ENCODE measurements around the gene SMIM44.
"Not testable (repeated sequence)": the region's sequence is repeated elsewhere in the genome, so short reads cannot be mapped to it uniquely, and the experiment has no call there.

Gene SMIM44

DNA sequence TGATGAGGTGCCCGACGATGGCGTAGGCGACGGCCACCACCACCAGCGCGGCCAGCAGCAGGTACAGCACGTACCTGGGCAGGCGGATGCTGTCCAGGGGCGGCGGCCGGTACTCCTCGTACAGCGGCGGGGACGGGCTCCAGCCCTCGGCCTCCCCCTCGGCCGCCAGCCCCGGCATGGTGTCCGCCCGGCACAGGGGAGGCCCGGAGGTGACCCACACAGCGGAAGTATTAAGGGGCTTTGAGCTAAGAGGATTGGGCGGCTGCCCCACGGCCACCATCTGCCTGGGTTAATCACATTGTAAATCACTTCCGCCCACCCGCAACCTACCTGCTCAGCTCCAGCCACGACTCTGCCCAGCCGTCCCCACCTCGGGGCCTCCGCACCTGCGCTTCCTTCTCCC is at the start of gene SMIM44:
TSS of gene SMIM44 (minus strand) at position 216 of the 403 bp plus-strand sequence. CDS start at position 178, 38 bp downstream.
- H3K4me3 ChIP-seq (ENCODE audit: low read length), result no peak within 1 kb of the TSS
- no peak for DNase-seq (ENCODE audit: low read depth)
- TF ChIP-seq, protein P1, sequence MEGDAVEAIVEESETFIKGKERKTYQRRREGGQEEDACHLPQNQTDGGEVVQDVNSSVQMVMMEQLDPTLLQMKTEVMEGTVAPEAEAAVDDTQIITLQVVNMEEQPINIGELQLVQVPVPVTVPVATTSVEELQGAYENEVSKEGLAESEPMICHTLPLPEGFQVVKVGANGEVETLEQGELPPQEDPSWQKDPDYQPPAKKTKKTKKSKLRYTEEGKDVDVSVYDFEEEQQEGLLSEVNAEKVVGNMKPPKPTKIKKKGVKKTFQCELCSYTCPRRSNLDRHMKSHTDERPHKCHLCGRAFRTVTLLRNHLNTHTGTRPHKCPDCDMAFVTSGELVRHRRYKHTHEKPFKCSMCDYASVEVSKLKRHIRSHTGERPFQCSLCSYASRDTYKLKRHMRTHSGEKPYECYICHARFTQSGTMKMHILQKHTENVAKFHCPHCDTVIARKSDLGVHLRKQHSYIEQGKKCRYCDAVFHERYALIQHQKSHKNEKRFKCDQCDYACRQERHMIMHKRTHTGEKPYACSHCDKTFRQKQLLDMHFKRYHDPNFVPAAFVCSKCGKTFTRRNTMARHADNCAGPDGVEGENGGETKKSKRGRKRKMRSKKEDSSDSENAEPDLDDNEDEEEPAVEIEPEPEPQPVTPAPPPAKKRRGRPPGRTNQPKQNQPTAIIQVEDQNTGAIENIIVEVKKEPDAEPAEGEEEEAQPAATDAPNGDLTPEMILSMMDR (IDR thresholded peaks at IDR 0.05; ENCODE audit: insufficient read depth, low read depth, low read length, missing control alignments), result no peak

DNA sequence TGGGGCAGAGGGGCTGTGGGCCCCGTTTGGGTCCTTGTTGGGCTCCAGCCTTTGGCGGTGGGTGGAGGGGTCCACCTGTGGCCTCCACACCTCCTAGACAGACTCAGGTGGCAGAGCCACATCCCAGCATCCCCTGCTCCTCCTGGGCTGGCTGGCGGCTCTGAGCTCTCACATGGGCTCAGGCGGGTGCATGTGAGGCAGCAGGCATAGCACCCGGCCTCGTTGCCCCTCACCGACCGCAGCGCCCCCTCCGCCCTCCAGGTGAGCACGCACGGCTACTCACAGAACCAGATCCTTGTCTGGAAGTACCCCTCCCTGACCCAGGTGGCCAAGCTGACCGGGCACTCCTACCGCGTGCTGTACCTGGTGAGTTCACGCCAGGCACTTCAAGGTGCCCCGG is 49.8 kb upstream of the SMIM44 start:
- TF ChIP-seq, protein P1 (IDR thresholded peaks at IDR 0.05; ENCODE audit: insufficient read depth, low read depth, low read length, missing control alignments), result no peak
- H3K4me3 ChIP-seq (ENCODE audit: low read length), result no peak overlapping the region

DNA sequence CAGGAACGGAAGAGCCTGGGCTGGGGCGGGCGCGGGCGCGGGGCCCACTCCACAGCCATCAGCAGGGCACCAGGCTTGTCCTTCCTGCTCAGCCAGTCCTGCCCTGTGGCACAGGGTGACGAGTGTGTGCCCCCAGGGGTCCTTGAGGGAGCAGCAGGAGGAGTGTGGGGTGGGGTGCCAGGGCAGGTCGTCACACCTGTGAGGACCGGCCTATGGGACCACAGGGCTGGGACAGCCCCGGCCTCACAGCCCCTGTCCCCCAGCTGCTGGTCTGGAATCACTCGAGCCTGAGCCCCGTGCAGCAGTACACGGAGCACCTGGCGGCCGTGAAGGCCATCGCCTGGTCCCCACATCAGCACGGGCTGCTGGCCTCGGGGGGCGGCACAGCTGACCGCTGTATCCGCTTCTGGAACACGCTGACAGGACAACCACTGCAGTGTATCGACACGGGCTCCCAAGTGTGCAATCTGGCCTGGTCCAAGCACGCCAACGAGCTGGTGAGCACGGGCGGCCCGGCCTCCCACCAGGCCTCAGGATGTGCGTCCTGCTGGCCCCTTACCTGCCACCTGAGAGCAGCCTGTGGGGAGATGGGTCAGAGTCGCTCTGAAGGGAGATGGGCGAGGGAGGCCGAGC is 49.0 kb upstream of the SMIM44 start:
- TF ChIP-seq, protein P1 (IDR thresholded peaks at IDR 0.05; ENCODE audit: insufficient read depth, low read depth, low read length, missing control alignments), result no peak
- DNase-seq (ENCODE audit: low read depth), result no peak
- H3K4me3 ChIP-seq (ENCODE audit: low read length), result no peak overlapping the region

More for the DNA sequence above, 49.8 kb upstream of the SMIM44 start:
- no peak for DNase-seq (ENCODE audit: low read depth)

DNA sequence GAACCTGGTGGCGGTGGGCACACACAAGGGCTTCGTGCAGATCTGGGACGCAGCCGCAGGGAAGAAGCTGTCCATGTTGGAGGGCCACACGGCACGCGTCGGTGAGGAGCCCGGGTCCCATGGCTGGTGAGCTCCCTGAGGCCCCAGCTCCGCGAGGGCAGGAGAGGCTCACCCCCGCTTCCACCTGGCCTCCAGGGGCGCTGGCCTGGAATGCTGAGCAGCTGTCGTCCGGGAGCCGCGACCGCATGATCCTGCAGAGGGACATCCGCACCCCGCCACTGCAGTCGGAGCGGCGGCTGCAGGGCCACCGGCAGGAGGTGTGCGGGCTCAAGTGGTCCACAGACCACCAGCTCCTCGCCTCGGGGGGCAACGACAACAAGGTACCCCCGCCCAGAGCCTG is 48.5 kb upstream of the SMIM44 start:
- TF ChIP-seq, protein P1 (IDR thresholded peaks at IDR 0.05; ENCODE audit: insufficient read depth, low read depth, low read length, missing control alignments), result no peak
- DNase-seq (ENCODE audit: low read depth), result no peak
- no peak overlapping the region for H3K4me3 ChIP-seq (ENCODE audit: low read length)

DNA sequence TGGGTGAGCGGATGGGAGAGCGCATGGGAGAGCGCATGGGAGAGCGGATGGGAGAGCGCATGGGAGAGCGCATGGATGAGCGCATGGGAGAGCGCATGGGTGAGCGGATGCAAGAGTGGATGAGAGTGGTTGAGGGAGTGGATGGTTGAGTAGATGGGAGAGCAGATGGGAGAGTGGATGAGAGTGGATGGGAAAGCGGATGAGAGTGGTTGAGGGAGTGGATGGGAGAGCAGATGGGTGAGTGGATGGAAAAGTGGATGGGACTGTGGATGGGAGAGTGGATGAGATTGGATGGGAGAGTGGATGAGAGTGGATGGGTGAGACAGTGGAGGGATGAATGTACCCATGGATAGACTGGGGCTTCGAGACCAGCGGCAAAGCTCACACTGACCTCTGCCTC is 47.1 kb upstream of the SMIM44 start:
- DNase-seq (ENCODE audit: low read depth), result no peak
- TF ChIP-seq, protein P1 (IDR thresholded peaks at IDR 0.05; ENCODE audit: insufficient read depth, low read depth, low read length, missing control alignments), result no peak
- no peak overlapping the region for H3K4me3 ChIP-seq (ENCODE audit: low read length)

DNA sequence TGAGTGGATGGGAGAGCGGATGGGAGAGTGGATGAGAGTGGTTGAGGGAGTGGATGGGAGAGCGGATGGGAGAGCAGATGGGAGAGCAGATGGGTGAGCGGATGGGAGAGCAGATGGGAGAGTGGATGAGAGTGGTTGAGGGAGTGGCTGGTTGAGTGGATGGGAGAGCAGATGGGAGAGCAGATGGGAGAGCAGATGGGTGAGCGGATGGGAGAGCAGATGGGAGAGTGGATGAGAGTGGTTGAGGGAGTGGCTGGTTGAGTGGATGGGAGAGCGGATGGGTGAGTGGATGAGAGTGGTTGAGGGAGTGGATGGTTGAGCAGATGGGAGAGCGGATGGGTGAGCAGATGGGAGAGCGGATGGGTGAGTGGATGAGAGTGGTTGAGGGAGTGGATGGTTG is 46.1 kb upstream of the SMIM44 start:
- DNase-seq (ENCODE audit: low read depth); H3K4me3 ChIP-seq (ENCODE audit: low read length): not testable (repeated sequence)

DNA sequence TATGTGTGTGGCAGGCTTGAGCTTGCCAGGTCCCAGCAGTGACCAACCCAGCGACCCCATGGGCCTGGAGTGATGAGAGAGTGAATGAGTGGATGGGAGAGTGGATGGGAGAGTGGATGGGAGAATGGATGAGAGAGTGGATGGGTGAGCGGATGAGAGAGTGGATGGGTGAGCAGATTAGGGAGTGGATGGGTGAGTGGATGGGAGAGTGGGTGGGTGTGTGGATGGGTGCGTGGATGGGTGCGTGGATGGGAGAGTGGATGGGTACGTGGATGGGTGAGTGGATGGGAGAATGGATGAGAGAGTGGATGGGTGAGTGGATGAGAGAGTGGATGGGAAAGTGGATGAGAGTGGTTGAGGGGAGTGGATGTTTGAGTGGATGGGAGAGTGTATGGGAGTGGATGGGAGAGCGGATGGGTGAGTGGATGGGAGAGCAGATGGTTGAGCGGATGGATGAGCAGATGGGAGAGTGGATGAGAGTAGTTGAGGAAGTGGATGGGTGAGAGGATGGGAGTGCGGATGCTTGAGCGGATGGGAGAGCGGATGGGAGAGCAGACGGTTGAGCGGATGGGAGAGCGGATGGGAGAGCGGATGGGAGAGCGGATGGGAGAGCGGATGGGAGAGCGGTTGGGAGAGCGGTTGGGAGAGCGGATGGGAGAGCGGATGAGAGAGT is 45.4 kb upstream of the SMIM44 start:
- DNase-seq (ENCODE audit: low read depth), result no peak
- TF ChIP-seq, protein P1 (IDR thresholded peaks at IDR 0.05; ENCODE audit: insufficient read depth, low read depth, low read length, missing control alignments), result no peak
- H3K4me3 ChIP-seq (ENCODE audit: low read length), result no peak overlapping the region

Data from epithelial cell of esophagus (primary cell).